Measurements from ENCODE around the gene TADA1. TPM values are rescaled to one million over a fixed set of nuclear protein-coding genes. Genes with fewer than 3 reads are reported as not detected.
A peak's percentile ranks its signal among the peaks of the same experiment; 100 is the strongest.

Gene TADA1
- total RNA-seq, 1 experiment from 2014 or later: 16.6 TPM

DNA sequence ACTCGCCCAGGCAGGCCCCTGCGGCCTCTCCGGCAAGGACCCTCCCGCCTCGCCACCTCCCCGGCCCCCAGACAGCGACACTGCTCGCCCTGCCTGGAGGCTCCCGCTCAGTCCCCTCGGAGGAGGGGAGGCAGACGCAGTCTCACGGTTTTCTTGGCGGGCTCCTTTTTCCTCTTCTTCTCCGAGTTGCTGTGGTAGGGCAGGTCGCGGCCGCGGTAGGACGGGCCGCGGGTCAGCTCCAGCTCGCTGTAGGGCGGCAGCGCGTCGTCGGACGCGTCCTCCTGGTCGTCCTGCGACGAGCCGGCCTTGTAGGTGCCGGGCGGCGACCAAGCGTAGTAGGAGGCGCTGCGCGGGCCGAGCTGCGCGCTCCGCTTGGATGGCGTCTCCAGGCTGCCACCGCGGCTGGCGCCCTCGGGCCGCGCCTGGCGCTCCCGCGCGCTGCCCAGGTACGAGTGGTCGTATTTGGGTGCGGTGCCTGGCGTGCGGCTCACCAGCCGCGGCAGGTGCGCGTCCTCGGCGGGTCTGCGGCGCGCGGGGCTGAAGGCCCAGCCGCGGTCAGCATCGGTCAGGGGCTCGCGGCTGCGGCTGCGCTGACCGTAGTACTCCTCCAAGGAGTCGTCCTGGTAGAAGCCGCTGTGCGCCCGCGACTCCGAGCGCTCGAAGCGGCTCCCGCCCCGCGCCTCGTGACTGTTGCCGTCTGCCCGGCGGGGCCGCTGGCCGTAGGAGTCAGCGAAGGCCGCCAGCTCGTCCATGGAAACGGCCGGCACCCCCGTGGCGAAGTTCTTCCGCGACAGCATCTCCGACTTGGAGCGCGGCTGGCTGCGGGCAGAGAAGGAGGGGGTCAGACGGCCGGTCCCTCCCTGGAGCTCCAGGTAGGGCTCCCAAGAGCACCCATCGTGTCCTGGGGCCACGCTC, 44.8 kb upstream of the TADA1 start (continued):
- peak; percentile 48; the same call in 1 of the 2 replicates for TF ChIP-seq FOXP4 (CRISPR knock-in tag; IDR thresholded peaks at IDR 0.05)
- TF ChIP-seq SMAD4 (CRISPR knock-in tag; IDR thresholded peaks at IDR 0.05): no peak; the same call in 1 of the 2 replicates
- TF ChIP-seq FOXK1 (CRISPR knock-in tag; IDR thresholded peaks at IDR 0.05): 0 out of 2 replicates have a peak, but pooled peaks have one; percentile 52
- 0 out of 2 replicates have a peak, but pooled peaks have one; percentile 26 for TF ChIP-seq NFE2L1 (CRISPR knock-in tag; IDR thresholded peaks at IDR 0.05)
- TF ChIP-seq NR3C1 (CRISPR knock-in tag; conservative IDR thresholded peaks at IDR 0.05; ENCODE audit: low read depth): no peak

GRCh38 chr1:166918956-166919316, 42.9 kb upstream of the TADA1 start:
- H3K9me3 Mint-ChIP-seq: no peaks in the 10 kb centered on the region
- peaks cover 59% of the 10 kb centered on the region for H3K27me3 Mint-ChIP-seq (ENCODE audit: low read depth)
- TF ChIP-seq MYBL2 (CRISPR knock-in tag; IDR thresholded peaks at IDR 0.05) (no peak), E2F1 (CRISPR knock-in tag; IDR thresholded peaks at IDR 0.05) (no peak), CDX4 (CRISPR knock-in tag; IDR thresholded peaks at IDR 0.05; ENCODE audit: borderline replicate concordance) (no peak), PRRX2 (CRISPR knock-in tag; IDR thresholded peaks at IDR 0.05) (no peak), ZNF423 (CRISPR knock-in tag; IDR thresholded peaks at IDR 0.05) (no peak), ZBTB21 (CRISPR knock-in tag; IDR thresholded peaks at IDR 0.05; ENCODE audit: borderline replicate concordance) (no peak), ZNF232 (CRISPR knock-in tag; IDR thresholded peaks at IDR 0.05) (no peak)
- CTCF ChIA-PET: interaction anchor here (0.9 to 1.3 kb wide), 2 partner anchors 9 to 138 kb away, joined by 3 to 9 read pairs; no protein-coding TSS in a partner anchor
- no peak overlapping the region for H3K4me3 Mint-ChIP-seq
- POLR2A ChIA-PET: no interaction called here
- H3K36me3 Mint-ChIP-seq: no peaks in the 10 kb centered on the region
- ATAC-seq (no peak), DNase-seq (ENCODE audit: low spot score) (no peak)
- H3K4me1 Mint-ChIP-seq: peaks cover 17% of the 10 kb centered on the region
- H3K27ac Mint-ChIP-seq: no peak overlapping the region

GRCh38 chr1:166918088-166918955, 42.3 kb upstream of the TADA1 start:
- H3K27me3 Mint-ChIP-seq (ENCODE audit: low read depth): peaks cover 57% of the 10 kb centered on the region
- H3K9me3 Mint-ChIP-seq: peaks cover 2% of the 10 kb centered on the region; the same call in 1 of the 2 replicates
- no peak overlapping the region for H3K4me3 Mint-ChIP-seq
- peaks cover 17% of the 10 kb centered on the region for H3K4me1 Mint-ChIP-seq
- CTCF ChIA-PET: interaction anchor here (0.9 to 1.3 kb wide), 2 partner anchors 8 to 139 kb away, joined by 3 to 9 read pairs; no protein-coding TSS in a partner anchor
- no peak overlapping the region for H3K27ac Mint-ChIP-seq
- ATAC-seq: no peak
- no peak for DNase-seq (ENCODE audit: low spot score)
- no peaks in the 10 kb centered on the region for H3K36me3 Mint-ChIP-seq
- POLR2A ChIA-PET: no interaction called here
- TF ChIP-seq, protein P1, sequence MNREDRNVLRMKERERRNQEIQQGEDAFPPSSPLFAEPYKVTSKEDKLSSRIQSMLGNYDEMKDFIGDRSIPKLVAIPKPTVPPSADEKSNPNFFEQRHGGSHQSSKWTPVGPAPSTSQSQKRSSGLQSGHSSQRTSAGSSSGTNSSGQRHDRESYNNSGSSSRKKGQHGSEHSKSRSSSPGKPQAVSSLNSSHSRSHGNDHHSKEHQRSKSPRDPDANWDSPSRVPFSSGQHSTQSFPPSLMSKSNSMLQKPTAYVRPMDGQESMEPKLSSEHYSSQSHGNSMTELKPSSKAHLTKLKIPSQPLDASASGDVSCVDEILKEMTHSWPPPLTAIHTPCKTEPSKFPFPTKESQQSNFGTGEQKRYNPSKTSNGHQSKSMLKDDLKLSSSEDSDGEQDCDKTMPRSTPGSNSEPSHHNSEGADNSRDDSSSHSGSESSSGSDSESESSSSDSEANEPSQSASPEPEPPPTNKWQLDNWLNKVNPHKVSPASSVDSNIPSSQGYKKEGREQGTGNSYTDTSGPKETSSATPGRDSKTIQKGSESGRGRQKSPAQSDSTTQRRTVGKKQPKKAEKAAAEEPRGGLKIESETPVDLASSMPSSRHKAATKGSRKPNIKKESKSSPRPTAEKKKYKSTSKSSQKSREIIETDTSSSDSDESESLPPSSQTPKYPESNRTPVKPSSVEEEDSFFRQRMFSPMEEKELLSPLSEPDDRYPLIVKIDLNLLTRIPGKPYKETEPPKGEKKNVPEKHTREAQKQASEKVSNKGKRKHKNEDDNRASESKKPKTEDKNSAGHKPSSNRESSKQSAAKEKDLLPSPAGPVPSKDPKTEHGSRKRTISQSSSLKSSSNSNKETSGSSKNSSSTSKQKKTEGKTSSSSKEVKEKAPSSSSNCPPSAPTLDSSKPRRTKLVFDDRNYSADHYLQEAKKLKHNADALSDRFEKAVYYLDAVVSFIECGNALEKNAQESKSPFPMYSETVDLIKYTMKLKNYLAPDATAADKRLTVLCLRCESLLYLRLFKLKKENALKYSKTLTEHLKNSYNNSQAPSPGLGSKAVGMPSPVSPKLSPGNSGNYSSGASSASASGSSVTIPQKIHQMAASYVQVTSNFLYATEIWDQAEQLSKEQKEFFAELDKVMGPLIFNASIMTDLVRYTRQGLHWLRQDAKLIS (CRISPR knock-in tag; IDR thresholded peaks at IDR 0.05; ENCODE audit: borderline replicate concordance): no peak
- TF ChIP-seq CREB1 (CRISPR knock-in tag; IDR thresholded peaks at IDR 0.05): no peak
- no peak for TF ChIP-seq USF2 (CRISPR knock-in tag; IDR thresholded peaks at IDR 0.05)
- TF ChIP-seq FOXJ3 (CRISPR knock-in tag; IDR thresholded peaks at IDR 0.05; ENCODE audit: borderline replicate concordance): no peak
- no peak for TF ChIP-seq ELF4 (CRISPR knock-in tag; IDR thresholded peaks at IDR 0.05; ENCODE audit: low read depth)
- TF ChIP-seq SP1 (CRISPR knock-in tag; conservative IDR thresholded peaks at IDR 0.05): no peak
- no peak for TF ChIP-seq NFE2L1 (CRISPR knock-in tag; IDR thresholded peaks at IDR 0.05)
- no peak for TF ChIP-seq ZNF232 (CRISPR knock-in tag; IDR thresholded peaks at IDR 0.05)
- TF ChIP-seq ZNF138 (CRISPR knock-in tag; conservative IDR thresholded peaks at IDR 0.05): no peak
- TF ChIP-seq ZNF263 (CRISPR knock-in tag; IDR thresholded peaks at IDR 0.05; ENCODE audit: low read depth): no peak
- TF ChIP-seq CDX4 (CRISPR knock-in tag; IDR thresholded peaks at IDR 0.05; ENCODE audit: borderline replicate concordance): no peak
